ENCODE data around the gene SEMA7A.

SEMA7A gene

GRCh38 chr15:74415966-74416916 lies 17.5 kb downstream of the SEMA7A start:
- DNase-seq (ENCODE audit: low read depth): no peak

- no peak for DNase-seq (ENCODE audit: low read depth)
Observed at GRCh38 chr15:74414603-74415338, 19.0 kb downstream of the SEMA7A start.

GRCh38 chr15:74414081-74414580 lies 19.6 kb downstream of the SEMA7A start:
- no peak for DNase-seq (ENCODE audit: low read depth)

GRCh38 chr15:74413350-74414080 lies 20.2 kb downstream of the SEMA7A start:
- DNase-seq (ENCODE audit: low read depth): no peak

- no peak for DNase-seq (ENCODE audit: low read depth)
Observed at GRCh38 chr15:74412159-74412558, 21.6 kb downstream of the SEMA7A start.

- no peak for DNase-seq (ENCODE audit: low read depth)
Observed at GRCh38 chr15:74411686-74412085, 22.1 kb downstream of the SEMA7A start.

- DNase-seq (ENCODE audit: low read depth): no peak
Observed at GRCh38 chr15:74410502-74410901, 23.3 kb downstream of the SEMA7A start.

GRCh38 chr15:74409225-74409624 lies 24.5 kb downstream of the SEMA7A start:
- DNase-seq (ENCODE audit: low read depth): no peak

GRCh38 chr15:74408815-74409214 lies 24.9 kb downstream of the SEMA7A start:
- no peak for DNase-seq (ENCODE audit: low read depth)

GRCh38 chr15:74408385-74408784 lies 25.4 kb downstream of the SEMA7A start:
- no peak for DNase-seq (ENCODE audit: low read depth)

GRCh38 chr15:74406992-74407705 lies 26.6 kb downstream of the SEMA7A start:
- DNase-seq (ENCODE audit: low read depth): no peak

GRCh38 chr15:74406517-74406916 lies 27.2 kb downstream of the SEMA7A start:
- no peak for DNase-seq (ENCODE audit: low read depth)

- DNase-seq (ENCODE audit: low read depth): no peak
Observed at GRCh38 chr15:74405823-74406222, 27.9 kb downstream of the SEMA7A start.

GRCh38 chr15:74403991-74404563 lies 29.7 kb downstream of the SEMA7A start:
- no peak for DNase-seq (ENCODE audit: low read depth)

- no peak for DNase-seq (ENCODE audit: low read depth)
Observed at GRCh38 chr15:74403588-74403919, 30.2 kb downstream of the SEMA7A start.

GRCh38 chr15:74402873-74403587 lies 30.7 kb downstream of the SEMA7A start:
- DNase-seq (ENCODE audit: low read depth): peak; percentile 80

GRCh38 chr15:74402337-74402841 lies 31.4 kb downstream of the SEMA7A start:
- DNase-seq (ENCODE audit: low read depth): no peak

- no peak for DNase-seq (ENCODE audit: low read depth)
Observed at GRCh38 chr15:74400915-74401757, 32.6 kb downstream of the SEMA7A start.

GRCh38 chr15:74400313-74400860 lies 33.4 kb downstream of the SEMA7A start:
- no peak for DNase-seq (ENCODE audit: low read depth)

All from activated T-cell treated with anti-CD3 and anti-CD28 coated beads for 24 hours (primary cell).